T1000 (cell line): ENCODE data around the gene PATL2.
A peak's percentile ranks its signal among the peaks of the same experiment; 100 is the strongest.
"Not testable (repeated sequence)": the region's sequence is repeated elsewhere in the genome, so short reads cannot be mapped to it uniquely, and the experiment has no call there.

ENCODE experiments used
- DNase-seq: peaks from one replicate; lab custom pipeline; 2025; ENCODE audit warnings: mixed read lengths; lab: John Stamatoyannopoulos, UW

PATL2 gene

GRCh38 chr15:44719293-44719999, 8.3 kb upstream of the PATL2 start:
- no peak for DNase-seq

- no peak for DNase-seq
These were observed 7.8 kb upstream of the PATL2 start for GRCh38 chr15:44718927-44719292.

- no peak for DNase-seq
These were observed 7.2 kb upstream of the PATL2 start for GRCh38 chr15:44718180-44718926.

- no peak for DNase-seq
These were observed 6.0 kb upstream of the PATL2 start for GRCh38 chr15:44716983-44717602.

- DNase-seq: no peak
These were observed 4.7 kb upstream of the PATL2 start for GRCh38 chr15:44715797-44716334.

- no peak for DNase-seq
These were observed 4.1 kb upstream of the PATL2 start for GRCh38 chr15:44715142-44715796.

GRCh38 chr15:44713006-44713966, 2.2 kb upstream of the PATL2 start:
- DNase-seq: no peak

- peak; percentile 42 for DNase-seq
These were observed 1.4 kb upstream of the PATL2 start for GRCh38 chr15:44712346-44713005.

- DNase-seq: no peak
These were observed 721 bp upstream of the PATL2 start for GRCh38 chr15:44711743-44712345.

- DNase-seq: no peak
These were observed 657 bp downstream of the PATL2 start for GRCh38 chr15:44710236-44711095.

- no peak for DNase-seq
These were observed 4.0 kb downstream of the PATL2 start for GRCh38 chr15:44706946-44707636.

GRCh38 chr15:44706401-44706800, 4.7 kb downstream of the PATL2 start:
- no peak for DNase-seq

- DNase-seq: no peak
These were observed 5.1 kb downstream of the PATL2 start for GRCh38 chr15:44705986-44706385.

- DNase-seq: not testable (repeated sequence)
These were observed 10.4 kb downstream of the PATL2 start for GRCh38 chr15:44700676-44701075.

- DNase-seq: no peak
These were observed 12.5 kb downstream of the PATL2 start for GRCh38 chr15:44698641-44699040.

GRCh38 chr15:44697014-44697413, 14.1 kb downstream of the PATL2 start:
- DNase-seq: no peak

- DNase-seq: no peak
These were observed 15.8 kb downstream of the PATL2 start for GRCh38 chr15:44695294-44695693.

- no peak for DNase-seq
These were observed 16.7 kb downstream of the PATL2 start for GRCh38 chr15:44694416-44694815.

- DNase-seq: no peak
These were observed 18.5 kb downstream of the PATL2 start for GRCh38 chr15:44692659-44693058.
